Ovary (tissue), 3 donors: ENCODE results near the gene CACNA1A.

Experiments
- CTCF ChIP-seq, 3 donors: fragments of 450-650 bp in 2 of 3; fragments of 200-600 bp in 1 of 3; IDR thresholded peaks; one replicate each; pipeline versions ENCODE4 v1.5.1 to v1.8.0; 2016 to 2022; ENCODE audit warnings: antibody characterized with exemption in 3 of 3, mild to moderate bottlenecking in 1 of 3
- EP300 ChIP-seq: sonication (generic); formaldehyde crosslinking; IDR thresholded peaks from one replicate; pipeline ENCODE4 v1.6.1; 2017; ENCODE audit warnings: antibody characterized with exemption
- POLR2A ChIP-seq: fragments of 450-650 bp; IDR thresholded peaks from one replicate; pipeline ENCODE4 v1.6.1; 2017; ENCODE audit warnings: antibody characterized with exemption, mild to moderate bottlenecking, moderate library complexity
- donor health status: DM: no; HTN: no; CAD: no.

GRCh38 chr19:13329766-13330165 lies 176.5 kb downstream of the CACNA1A start:
- TF ChIP-seq EP300, result no peak
- no peak for TF ChIP-seq POLR2A
- TF ChIP-seq CTCF (IDR thresholded peaks at IDR 0.05), result no peak
